K562 (cell line): Measurements from ENCODE around the gene MCOLN2. TPM values are rescaled to one million over a fixed set of nuclear protein-coding genes. Genes with fewer than 3 reads are reported as not detected.

Experiments
- HDAC2 ChIP-seq: fragments of 450-650 bp; IDR thresholded peaks from 2 replicates; pipeline ENCODE4 v1.6.1; 2016; ENCODE audit warnings: mild to moderate bottlenecking
- ZNF280A ChIP-seq: fragments of 450-650 bp; IDR thresholded peaks from 2 replicates; pipeline ENCODE4 v1.6.1; 2018; ENCODE audit warnings: mild to moderate bottlenecking, low read depth; ENCODE audit not compliant: partially characterized antibody
- ZNF717 ChIP-seq: fragments of 250-450 bp; sonication (Bioruptor Pico); IDR thresholded peaks from 2 replicates; pipeline ENCODE4 v1.5.0; 2021
- polyA plus RNA-seq, 8 experiments: library from polyadenylated mRNA; depleted of rRNA in 4 of 8; stranded (reverse) in 5 of 8; unstranded in 3 of 8; fragments of >200 nt; fragmentation: Nextera tagmentation in 2 of 8; fragmentation: Illumina TruSeq in 1 of 8; extraction: Ambion mirVana in 2 of 8; extraction: Trizol in 1 of 8; gene quantifications; 2 replicates each; pipeline versions ENCODE4 v1.2.1 to v1.2.3, GENCODE V29; 2011 to 2014; ENCODE audit warnings: inconsistent platforms in 1 of 8, missing spikeins in 1 of 8
- total RNA-seq, 7 experiments: library from RNA; depleted of rRNA in 6 of 7; stranded (reverse); fragments of >200 nt in 6 of 7; fragmentation: Illumina TruSeq in 2 of 7; extraction: Trizol in 2 of 7; gene quantifications; 2 replicates each; pipeline versions ENCODE4 v1.2.1 to v1.2.3, GENCODE V29; 2011 to 2021; ENCODE audit warnings: low replicate concordance in 1 of 7
- TF ChIP-seq, protein P1 (sequence below): fragments of 250-450 bp; sonication (Bioruptor Pico); IDR thresholded peaks from 2 replicates; pipeline ENCODE4 v1.4.0; 2020

MCOLN2 gene
- total and polyA plus RNA-seq, 9 of the 15 experiments (the other 6 are each of a cell fraction or from before 2014, with no cell fraction given), result 0.18 TPM; not detected in 8

DNA sequence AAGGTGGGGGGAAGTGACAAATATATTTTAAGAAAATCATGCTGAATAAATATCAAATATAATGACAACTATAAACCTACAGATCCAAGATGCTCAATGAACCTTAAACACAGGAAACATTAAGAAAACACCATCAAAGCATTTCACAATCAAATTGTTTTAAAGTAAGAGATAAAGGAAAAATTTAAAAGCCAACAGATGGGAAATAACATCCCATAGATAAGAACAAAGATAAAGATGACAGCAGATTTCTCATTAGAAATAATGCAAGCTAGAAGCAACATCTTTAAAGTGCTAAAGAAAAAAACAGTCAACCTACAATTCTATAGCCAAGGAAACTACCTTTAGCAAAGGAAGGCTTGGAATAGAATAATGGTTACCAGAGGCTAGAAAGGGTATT is 33.6 kb upstream of the MCOLN2 start (continued):
- no peak for TF ChIP-seq ZNF280A
- TF ChIP-seq HDAC2, result no peak
- TF ChIP-seq, protein P1, sequence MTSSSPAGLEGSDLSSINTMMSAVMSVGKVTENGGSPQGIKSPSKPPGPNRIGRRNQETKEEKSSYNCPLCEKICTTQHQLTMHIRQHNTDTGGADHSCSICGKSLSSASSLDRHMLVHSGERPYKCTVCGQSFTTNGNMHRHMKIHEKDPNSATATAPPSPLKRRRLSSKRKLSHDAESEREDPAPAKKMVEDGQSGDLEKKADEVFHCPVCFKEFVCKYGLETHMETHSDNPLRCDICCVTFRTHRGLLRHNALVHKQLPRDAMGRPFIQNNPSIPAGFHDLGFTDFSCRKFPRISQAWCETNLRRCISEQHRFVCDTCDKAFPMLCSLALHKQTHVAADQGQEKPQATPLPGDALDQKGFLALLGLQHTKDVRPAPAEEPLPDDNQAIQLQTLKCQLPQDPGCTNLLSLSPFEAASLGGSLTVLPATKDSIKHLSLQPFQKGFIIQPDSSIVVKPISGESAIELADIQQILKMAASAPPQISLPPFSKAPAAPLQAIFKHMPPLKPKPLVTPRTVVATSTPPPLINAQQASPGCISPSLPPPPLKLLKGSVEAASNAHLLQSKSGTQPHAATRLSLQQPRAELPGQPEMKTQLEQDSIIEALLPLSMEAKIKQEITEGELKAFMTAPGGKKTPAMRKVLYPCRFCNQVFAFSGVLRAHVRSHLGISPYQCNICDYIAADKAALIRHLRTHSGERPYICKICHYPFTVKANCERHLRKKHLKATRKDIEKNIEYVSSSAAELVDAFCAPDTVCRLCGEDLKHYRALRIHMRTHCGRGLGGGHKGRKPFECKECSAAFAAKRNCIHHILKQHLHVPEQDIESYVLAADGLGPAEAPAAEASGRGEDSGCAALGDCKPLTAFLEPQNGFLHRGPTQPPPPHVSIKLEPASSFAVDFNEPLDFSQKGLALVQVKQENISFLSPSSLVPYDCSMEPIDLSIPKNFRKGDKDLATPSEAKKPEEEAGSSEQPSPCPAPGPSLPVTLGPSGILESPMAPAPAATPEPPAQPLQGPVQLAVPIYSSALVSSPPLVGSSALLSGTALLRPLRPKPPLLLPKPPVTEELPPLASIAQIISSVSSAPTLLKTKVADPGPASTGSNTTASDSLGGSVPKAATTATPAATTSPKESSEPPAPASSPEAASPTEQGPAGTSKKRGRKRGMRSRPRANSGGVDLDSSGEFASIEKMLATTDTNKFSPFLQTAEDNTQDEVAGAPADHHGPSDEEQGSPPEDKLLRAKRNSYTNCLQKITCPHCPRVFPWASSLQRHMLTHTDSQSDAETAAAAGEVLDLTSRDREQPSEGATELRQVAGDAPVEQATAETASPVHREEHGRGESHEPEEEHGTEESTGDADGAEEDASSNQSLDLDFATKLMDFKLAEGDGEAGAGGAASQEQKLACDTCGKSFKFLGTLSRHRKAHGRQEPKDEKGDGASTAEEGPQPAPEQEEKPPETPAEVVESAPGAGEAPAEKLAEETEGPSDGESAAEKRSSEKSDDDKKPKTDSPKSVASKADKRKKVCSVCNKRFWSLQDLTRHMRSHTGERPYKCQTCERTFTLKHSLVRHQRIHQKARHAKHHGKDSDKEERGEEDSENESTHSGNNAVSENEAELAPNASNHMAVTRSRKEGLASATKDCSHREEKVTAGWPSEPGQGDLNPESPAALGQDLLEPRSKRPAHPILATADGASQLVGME, result no peak
- no peak for TF ChIP-seq ZNF717 (CRISPR knock-in tag)
